Liver (tissue), 9 donors: ENCODE measurements around the gene SUPT4H1. TPM values are rescaled to one million over a fixed set of nuclear protein-coding genes. Genes with fewer than 3 reads are reported as not detected.

Experiments
- DNase-seq: peaks from one replicate; pipeline ENCODE4 v3.0.0-alpha.2; 2017; ENCODE audit warnings: low spot score
- H3K27ac ChIP-seq, 2 donors: one replicate each; pipeline ENCODE4 v1.7.0; 2013; ENCODE audit warnings: inconsistent platforms in 2 of 2, low read length in 2 of 2, control low read depth in 1 of 2, low read depth in 1 of 2, mild to moderate bottlenecking in 1 of 2
- H3K27me3 ChIP-seq, 4 donors: one replicate each; pipeline versions ENCODE4 v1.6.1 to v1.7.0; 2013; ENCODE audit warnings: low read length in 3 of 4, inconsistent platforms in 1 of 4, mild to moderate bottlenecking in 1 of 4, moderate library complexity in 1 of 4; ENCODE audit not compliant: control insufficient read depth in 4 of 4, insufficient read depth in 4 of 4
- H3K36me3 ChIP-seq, 4 donors: one replicate each; pipeline versions ENCODE4 v1.6.1 to v1.7.0; 2013; ENCODE audit warnings: low read length in 3 of 4, mild to moderate bottlenecking in 3 of 4, low read depth in 1 of 4, moderate library complexity in 1 of 4; ENCODE audit not compliant: control insufficient read depth in 4 of 4, insufficient read depth in 3 of 4
- H3K4me1 ChIP-seq, 4 donors: one replicate each; pipeline versions ENCODE4 v1.6.1 to v1.7.0; 2013; ENCODE audit warnings: low read length in 3 of 4, mild to moderate bottlenecking in 3 of 4, moderate library complexity in 1 of 4; ENCODE audit not compliant: control insufficient read depth in 4 of 4, insufficient read depth in 4 of 4
- H3K4me3 ChIP-seq, 3 donors: one replicate each; pipeline versions ENCODE4 v1.6.1 to v1.7.0; 2013; ENCODE audit warnings: low read length in 3 of 3, control low read depth in 1 of 3, low read depth in 1 of 3, mild to moderate bottlenecking in 1 of 3
- H3K9ac ChIP-seq, 2 donors: one replicate each; pipeline ENCODE4 v1.7.0; 2013; ENCODE audit warnings: low read length in 2 of 2, mild to moderate bottlenecking in 2 of 2, moderate library complexity in 2 of 2, control low read depth in 1 of 2, low read depth in 1 of 2
- H3K9me3 ChIP-seq, 4 donors: one replicate each; pipeline versions ENCODE4 v1.6.1 to v1.7.0; 2013; ENCODE audit warnings: low read length in 3 of 4; ENCODE audit not compliant: control insufficient read depth in 4 of 4
- EGR1 ChIP-seq, 2 donors: IDR thresholded peaks; 2 replicates each; pipeline ENCODE4 v1.6.1; 2016 to 2018; ENCODE audit warnings: antibody characterized with exemption in 2 of 2, low read depth in 2 of 2
- FOXA1 ChIP-seq: IDR thresholded peaks from 2 replicates; pipeline ENCODE4 v1.6.1; 2016; ENCODE audit warnings: antibody characterized with exemption
- FOXA2 ChIP-seq: IDR thresholded peaks from 2 replicates; pipeline ENCODE4 v1.6.1; 2016; ENCODE audit warnings: antibody characterized with exemption
- GABPA ChIP-seq, 2 donors: IDR thresholded peaks in 1 of 2; conservative IDR thresholded peaks in 1 of 2; 2 replicates each; pipeline ENCODE4 v1.6.1; 2016; ENCODE audit warnings: antibody characterized with exemption in 2 of 2, mild to moderate bottlenecking in 1 of 2, moderate library complexity in 1 of 2
- HNF4A ChIP-seq, 2 donors: conservative IDR thresholded peaks; 2 replicates each; pipeline ENCODE4 v1.6.1; 2016; ENCODE audit warnings: antibody characterized with exemption in 2 of 2, mild to moderate bottlenecking in 2 of 2
- HNF4G ChIP-seq: IDR thresholded peaks from 2 replicates; pipeline ENCODE4 v1.6.1; 2016; ENCODE audit warnings: antibody characterized with exemption
- JUND ChIP-seq, 2 donors: IDR thresholded peaks; 2 replicates each; pipeline ENCODE4 v1.6.1; 2016; ENCODE audit warnings: antibody characterized with exemption in 2 of 2
- NR2F2 ChIP-seq: IDR thresholded peaks from 2 replicates; pipeline ENCODE4 v1.6.1; 2016; ENCODE audit warnings: antibody characterized with exemption
- RAD21 ChIP-seq, 2 donors: IDR thresholded peaks; 2 replicates each; pipeline ENCODE4 v1.6.1; 2016; ENCODE audit warnings: antibody characterized with exemption in 2 of 2, mild to moderate bottlenecking in 2 of 2
- RXRA ChIP-seq, 2 donors: IDR thresholded peaks; 2 replicates each; pipeline ENCODE4 v1.6.1; 2017 to 2018; ENCODE audit warnings: antibody characterized with exemption in 2 of 2, mild to moderate bottlenecking in 1 of 2
- SP1 ChIP-seq: IDR thresholded peaks from 2 replicates; pipeline ENCODE4 v1.6.1; 2018; ENCODE audit warnings: antibody characterized with exemption, mild to moderate bottlenecking
- TAF1 ChIP-seq: conservative IDR thresholded peaks from 2 replicates; pipeline ENCODE4 v1.6.1; 2016; ENCODE audit warnings: antibody characterized with exemption, mild to moderate bottlenecking
- YY1 ChIP-seq: IDR thresholded peaks from 2 replicates; pipeline ENCODE4 v1.6.1; 2016; ENCODE audit warnings: antibody characterized with exemption, mild to moderate bottlenecking
- WGBS: extraction: QIAGEN DNeasy Blood & Tissue Kit; methylation state at CpG from one replicate; pipeline ENCODE4 v1.1.7; 2013; 5-methylcytosine and 5-hydroxymethylcytosine counted together
- polyA plus RNA-seq, 2 donors: library from polyadenylated mRNA; stranded (reverse) in 1 of 2; unstranded in 1 of 2; fragments of 200-250 nt in 1 of 2; fragments of >200 nt in 1 of 2; fragmentation: Nextera tagmentation in 1 of 2; extraction: Ambion mirVana in 1 of 2; gene quantifications; one replicate each; pipeline versions ENCODE4 v1.2.1 to v1.2.3, GENCODE V29; 2013 to 2015
- total RNA-seq, 2 donors: library from RNA; depleted of rRNA; stranded (reverse); fragments of >200 nt; gene quantifications; one replicate each; pipeline ENCODE4 v1.2.3, GENCODE V29; 2014
- TF ChIP-seq, protein P1 (sequence below): IDR thresholded peaks from 2 replicates; pipeline ENCODE4 v1.6.1; 2016; ENCODE audit warnings: antibody characterized with exemption, mild to moderate bottlenecking
- TF ChIP-seq, protein P2 (sequence below): IDR thresholded peaks from 2 replicates; pipeline ENCODE4 v1.6.1; 2016; ENCODE audit warnings: antibody characterized with exemption
- TF ChIP-seq, protein P3 (sequence below): IDR thresholded peaks from 2 replicates; pipeline ENCODE4 v1.6.1; 2016; ENCODE audit warnings: antibody characterized with exemption
- TF ChIP-seq, protein P4 (sequence below): fragments of 150-350 bp; IDR thresholded peaks from 2 replicates; pipeline ENCODE4 v1.5.1; 2017; ENCODE audit warnings: improper control_type of control experiment, low read depth, low read length; ENCODE audit not compliant: missing input control
- TF ChIP-seq, protein P5 (sequence below): IDR thresholded peaks from 2 replicates; pipeline ENCODE4 v1.6.1; 2016; ENCODE audit warnings: antibody characterized with exemption
- donor health status: healthy.
- donor health status: healthy.
- donor health status: healthy.
- donor health status: healthy.
- donor health status: healthy.

The SUPT4H1 gene
- 10 to 100 TPM; 23.3 to 48.1 TPM for total RNA-seq
- 10 to 100 TPM; 32.8 to 59.1 TPM for polyA plus RNA-seq

DNA sequence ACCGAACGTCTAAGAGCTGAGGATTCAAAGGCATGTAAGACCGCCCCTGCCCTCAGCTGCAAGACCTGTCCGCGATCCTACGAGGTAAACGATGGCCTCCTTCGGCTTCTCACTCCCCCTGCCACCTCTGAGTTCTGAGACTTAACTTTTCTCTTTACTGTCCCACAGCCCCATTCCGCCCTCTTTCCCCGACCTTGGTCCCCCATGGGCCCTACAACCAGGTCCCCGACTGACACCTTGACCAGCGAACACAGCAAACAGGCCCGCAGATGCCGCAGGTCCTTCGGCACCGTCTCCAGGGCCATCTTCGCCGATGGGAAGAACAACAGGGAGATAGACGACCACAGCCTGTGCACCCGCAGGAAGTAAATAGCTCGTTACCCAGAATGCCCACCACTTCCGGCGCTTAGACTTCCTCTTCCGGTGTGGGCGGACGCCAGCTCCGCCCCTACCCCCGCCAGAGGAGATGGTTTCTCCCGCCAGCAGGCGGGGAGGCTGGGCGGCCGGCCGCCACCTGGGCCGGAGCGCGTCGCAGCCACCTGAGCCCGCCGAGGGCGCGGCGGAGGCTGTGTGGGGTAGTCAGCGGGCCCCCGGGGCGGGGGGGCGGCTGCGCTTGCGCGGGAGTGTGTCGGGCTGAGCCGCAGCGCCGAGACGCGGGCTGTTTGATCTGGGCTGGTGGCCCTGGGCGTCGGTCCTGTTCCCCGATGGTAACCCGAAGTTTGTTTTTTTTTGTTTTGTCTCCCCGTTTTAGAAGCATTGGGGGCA lies at the start of gene SUPT4H1:
Gene SUPT4H1 (minus strand): TSS at position 371 of the 765 bp plus-strand sequence. CDS start 66 bp downstream, at position 305.
- peak within 1 kb of the TSS; percentile 59 to 95 (median 94) for H3K4me3 ChIP-seq
- H3K27me3 ChIP-seq = no peaks in the 10 kb centered on the region
- H3K27ac ChIP-seq = peak within 1 kb of the TSS; percentile 84 to 90
- WGBS = under 1% methylated on average over 60 of the region's 60 CpGs
- H3K9me3 ChIP-seq = no peaks in the 10 kb centered on the region
- H3K4me1 ChIP-seq = peaks cover 4 to 21% (median 18%) of the 10 kb centered on the region in 4 donors
- H3K9ac ChIP-seq = peak within 1 kb of the TSS; percentile 82 to 90
- DNase-seq = peak; percentile 93
- peak; percentile 53 for TF ChIP-seq SP1
- TF ChIP-seq, protein P1, sequence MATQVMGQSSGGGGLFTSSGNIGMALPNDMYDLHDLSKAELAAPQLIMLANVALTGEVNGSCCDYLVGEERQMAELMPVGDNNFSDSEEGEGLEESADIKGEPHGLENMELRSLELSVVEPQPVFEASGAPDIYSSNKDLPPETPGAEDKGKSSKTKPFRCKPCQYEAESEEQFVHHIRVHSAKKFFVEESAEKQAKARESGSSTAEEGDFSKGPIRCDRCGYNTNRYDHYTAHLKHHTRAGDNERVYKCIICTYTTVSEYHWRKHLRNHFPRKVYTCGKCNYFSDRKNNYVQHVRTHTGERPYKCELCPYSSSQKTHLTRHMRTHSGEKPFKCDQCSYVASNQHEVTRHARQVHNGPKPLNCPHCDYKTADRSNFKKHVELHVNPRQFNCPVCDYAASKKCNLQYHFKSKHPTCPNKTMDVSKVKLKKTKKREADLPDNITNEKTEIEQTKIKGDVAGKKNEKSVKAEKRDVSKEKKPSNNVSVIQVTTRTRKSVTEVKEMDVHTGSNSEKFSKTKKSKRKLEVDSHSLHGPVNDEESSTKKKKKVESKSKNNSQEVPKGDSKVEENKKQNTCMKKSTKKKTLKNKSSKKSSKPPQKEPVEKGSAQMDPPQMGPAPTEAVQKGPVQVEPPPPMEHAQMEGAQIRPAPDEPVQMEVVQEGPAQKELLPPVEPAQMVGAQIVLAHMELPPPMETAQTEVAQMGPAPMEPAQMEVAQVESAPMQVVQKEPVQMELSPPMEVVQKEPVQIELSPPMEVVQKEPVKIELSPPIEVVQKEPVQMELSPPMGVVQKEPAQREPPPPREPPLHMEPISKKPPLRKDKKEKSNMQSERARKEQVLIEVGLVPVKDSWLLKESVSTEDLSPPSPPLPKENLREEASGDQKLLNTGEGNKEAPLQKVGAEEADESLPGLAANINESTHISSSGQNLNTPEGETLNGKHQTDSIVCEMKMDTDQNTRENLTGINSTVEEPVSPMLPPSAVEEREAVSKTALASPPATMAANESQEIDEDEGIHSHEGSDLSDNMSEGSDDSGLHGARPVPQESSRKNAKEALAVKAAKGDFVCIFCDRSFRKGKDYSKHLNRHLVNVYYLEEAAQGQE = peak; percentile 18
- no peak for TF ChIP-seq JUND (IDR thresholded peaks at IDR 0.05)
- TF ChIP-seq, protein P2, sequence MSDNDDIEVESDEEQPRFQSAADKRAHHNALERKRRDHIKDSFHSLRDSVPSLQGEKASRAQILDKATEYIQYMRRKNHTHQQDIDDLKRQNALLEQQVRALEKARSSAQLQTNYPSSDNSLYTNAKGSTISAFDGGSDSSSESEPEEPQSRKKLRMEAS = peak; percentile 74
- TF ChIP-seq, protein P3, sequence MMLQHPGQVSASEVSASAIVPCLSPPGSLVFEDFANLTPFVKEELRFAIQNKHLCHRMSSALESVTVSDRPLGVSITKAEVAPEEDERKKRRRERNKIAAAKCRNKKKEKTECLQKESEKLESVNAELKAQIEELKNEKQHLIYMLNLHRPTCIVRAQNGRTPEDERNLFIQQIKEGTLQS = no peak
- TF ChIP-seq TAF1 = no peak
- peak; percentile 94 to 99 for TF ChIP-seq GABPA (IDR thresholded peaks at IDR 0.05 in 1 of 2, conservative IDR thresholded peaks at IDR 0.05 in 1 of 2)
- peak in 1 of 2 donors; percentile 16 for TF ChIP-seq HNF4A (conservative IDR thresholded peaks at IDR 0.05)
- TF ChIP-seq YY1 = peak; percentile 78
- TF ChIP-seq EGR1 (IDR thresholded peaks at IDR 0.05; ENCODE audit: low read depth in 2 of 2) = peak; percentile 81 to 84
- TF ChIP-seq, protein P4, sequence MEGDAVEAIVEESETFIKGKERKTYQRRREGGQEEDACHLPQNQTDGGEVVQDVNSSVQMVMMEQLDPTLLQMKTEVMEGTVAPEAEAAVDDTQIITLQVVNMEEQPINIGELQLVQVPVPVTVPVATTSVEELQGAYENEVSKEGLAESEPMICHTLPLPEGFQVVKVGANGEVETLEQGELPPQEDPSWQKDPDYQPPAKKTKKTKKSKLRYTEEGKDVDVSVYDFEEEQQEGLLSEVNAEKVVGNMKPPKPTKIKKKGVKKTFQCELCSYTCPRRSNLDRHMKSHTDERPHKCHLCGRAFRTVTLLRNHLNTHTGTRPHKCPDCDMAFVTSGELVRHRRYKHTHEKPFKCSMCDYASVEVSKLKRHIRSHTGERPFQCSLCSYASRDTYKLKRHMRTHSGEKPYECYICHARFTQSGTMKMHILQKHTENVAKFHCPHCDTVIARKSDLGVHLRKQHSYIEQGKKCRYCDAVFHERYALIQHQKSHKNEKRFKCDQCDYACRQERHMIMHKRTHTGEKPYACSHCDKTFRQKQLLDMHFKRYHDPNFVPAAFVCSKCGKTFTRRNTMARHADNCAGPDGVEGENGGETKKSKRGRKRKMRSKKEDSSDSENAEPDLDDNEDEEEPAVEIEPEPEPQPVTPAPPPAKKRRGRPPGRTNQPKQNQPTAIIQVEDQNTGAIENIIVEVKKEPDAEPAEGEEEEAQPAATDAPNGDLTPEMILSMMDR = peak; percentile 11
- no peak for TF ChIP-seq NR2F2
- peak; percentile 52 to 65 for TF ChIP-seq RAD21 (IDR thresholded peaks at IDR 0.05)
- peak; percentile 18 for TF ChIP-seq FOXA1
- TF ChIP-seq FOXA2 = peak; percentile 54
- TF ChIP-seq, protein P5, sequence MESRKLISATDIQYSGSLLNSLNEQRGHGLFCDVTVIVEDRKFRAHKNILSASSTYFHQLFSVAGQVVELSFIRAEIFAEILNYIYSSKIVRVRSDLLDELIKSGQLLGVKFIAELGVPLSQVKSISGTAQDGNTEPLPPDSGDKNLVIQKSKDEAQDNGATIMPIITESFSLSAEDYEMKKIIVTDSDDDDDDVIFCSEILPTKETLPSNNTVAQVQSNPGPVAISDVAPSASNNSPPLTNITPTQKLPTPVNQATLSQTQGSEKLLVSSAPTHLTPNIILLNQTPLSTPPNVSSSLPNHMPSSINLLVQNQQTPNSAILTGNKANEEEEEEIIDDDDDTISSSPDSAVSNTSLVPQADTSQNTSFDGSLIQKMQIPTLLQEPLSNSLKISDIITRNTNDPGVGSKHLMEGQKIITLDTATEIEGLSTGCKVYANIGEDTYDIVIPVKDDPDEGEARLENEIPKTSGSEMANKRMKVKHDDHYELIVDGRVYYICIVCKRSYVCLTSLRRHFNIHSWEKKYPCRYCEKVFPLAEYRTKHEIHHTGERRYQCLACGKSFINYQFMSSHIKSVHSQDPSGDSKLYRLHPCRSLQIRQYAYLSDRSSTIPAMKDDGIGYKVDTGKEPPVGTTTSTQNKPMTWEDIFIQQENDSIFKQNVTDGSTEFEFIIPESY = no peak
- TF ChIP-seq HNF4G = no peak
- peak; percentile 6 to 8 for TF ChIP-seq RXRA (IDR thresholded peaks at IDR 0.05)
- H3K36me3 ChIP-seq = peaks cover 1 to 40% (median 30%) of the 10 kb centered on the region in 4 donors
